GM19395 (cell line): ENCODE measurements around the gene KCNIP1.
"Not testable (repeated sequence)": the region's sequence is repeated elsewhere in the genome, so short reads cannot be mapped to it uniquely, and the experiment has no call there.

Experiments used
- ATAC-seq: cut with Tn5 transposase; IDR thresholded peaks from one replicate; pipeline ENCODE4 v1.9.1; 2021; ENCODE audit warnings: mild to moderate bottlenecking, moderate library complexity; ENCODE audit not compliant: unreplicated experiment

The KCNIP1 gene

DNA sequence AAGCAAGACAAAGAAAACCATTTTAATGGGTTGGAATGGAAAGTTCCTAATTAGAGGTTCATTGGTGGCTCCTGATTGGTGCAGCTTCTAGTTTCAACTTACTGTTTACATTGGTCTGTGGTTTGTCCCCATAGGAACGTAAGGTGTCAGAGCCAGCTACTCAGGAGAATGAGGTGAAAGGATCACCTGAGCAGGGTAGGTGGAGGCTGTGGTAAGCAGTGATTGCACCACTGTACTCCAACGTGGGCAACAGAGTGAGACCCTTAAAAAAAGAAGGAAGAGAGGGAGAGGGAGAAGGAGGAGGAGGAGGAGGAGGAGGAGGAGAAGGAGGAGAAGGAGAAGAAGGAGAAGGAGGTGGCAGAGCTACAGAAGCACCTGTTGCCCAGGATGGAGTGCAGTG is 30.4 kb downstream of the KCNIP1 start:
- no peak for ATAC-seq

DNA sequence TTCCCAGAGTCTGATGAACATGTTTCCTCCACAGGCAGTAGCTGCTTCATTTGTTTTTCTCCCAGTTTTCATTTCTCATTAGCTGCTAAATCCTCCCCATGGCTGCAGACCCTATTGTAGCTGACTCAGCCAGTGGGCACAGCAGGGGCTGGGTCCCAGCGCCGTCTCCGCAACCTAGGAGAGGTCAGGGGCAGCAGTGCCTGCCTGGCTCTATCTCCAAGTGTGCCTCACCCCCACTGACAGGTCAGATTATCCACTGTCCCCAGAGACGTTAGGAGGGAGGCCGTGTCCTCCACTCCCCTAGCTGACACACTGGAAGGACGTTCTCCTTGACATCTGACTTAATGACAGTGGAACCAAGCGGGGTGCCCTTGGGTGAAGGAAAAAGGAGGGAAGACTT is 31.1 kb downstream of the KCNIP1 start:
- no peak for ATAC-seq

DNA sequence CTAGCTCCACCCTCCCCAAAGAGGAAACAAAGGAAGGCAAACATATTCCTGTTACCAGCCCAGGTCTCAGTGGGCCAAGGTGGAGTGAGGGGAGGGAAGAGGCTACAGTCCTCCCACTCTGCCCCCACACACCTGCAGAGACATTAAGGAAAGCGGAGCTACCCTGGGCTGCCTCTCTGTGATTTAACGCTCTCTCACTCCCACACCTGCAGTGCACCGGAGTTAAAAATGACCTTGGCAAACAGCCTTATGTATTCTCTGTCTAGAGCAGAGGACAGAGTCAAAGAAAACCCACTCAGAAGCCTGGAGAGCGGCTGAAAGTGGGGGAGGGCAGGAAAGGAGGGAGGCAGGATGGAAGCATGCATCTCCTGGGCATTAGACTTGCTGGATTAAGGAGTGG is 32.7 kb downstream of the KCNIP1 start:
- ATAC-seq, result no peak

DNA sequence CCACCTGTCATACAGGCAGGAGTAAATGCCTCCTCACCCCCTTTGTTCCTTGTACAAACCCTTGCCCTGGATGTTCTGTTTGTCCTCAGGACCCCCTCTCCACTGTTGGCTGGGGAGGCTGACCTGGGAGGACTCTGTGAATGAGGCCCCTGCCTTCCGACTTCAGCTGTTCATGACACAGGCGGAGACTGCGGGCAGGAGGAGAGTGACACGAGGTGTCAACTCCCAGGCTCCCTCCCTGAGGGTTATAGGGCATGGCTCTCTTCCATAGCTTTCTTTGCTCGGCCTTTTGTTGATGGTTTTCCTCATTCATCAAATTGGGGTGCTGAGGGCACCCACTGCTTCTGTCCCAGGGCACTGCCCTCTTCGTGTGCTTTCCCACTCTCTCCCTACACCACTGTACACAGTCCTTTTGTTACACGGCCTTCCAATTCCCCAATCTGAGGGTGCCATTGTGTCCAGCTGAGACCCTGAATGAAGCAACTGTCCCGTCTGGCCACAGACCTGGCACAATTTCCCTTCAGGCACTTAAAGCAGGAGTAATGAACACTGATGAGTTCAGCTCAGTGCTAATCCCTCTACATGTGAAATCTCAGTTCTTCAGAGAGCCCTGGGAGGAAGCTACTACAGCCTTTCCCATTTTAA is 33.8 kb downstream of the KCNIP1 start:
- no peak for ATAC-seq

- no peak for ATAC-seq
These were observed 34.3 kb downstream of the KCNIP1 start for GRCh38 chr5:170538096-170538465.

GRCh38 chr5:170538696-170539586 is 35.1 kb downstream of the KCNIP1 start:
- ATAC-seq, result no peak

DNA sequence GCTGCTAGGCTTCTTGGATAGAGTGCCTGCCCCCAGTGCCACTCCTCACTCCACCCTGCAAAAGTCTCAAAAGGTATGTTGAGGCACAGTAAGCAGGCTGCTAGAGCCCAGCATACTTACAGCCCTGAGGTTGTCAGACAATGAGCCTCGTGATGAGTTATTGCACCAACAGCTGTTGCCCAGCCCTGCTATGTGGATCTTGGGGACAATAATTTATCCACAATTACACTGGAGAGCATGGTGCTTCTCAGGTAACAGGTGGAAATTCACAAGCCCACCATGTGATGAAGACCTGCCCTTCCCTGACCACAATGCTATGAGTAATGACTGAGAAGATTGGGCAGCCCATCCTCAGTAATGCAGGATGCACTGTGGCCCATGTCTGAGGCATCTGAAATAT is 36.5 kb downstream of the KCNIP1 start:
- no peak for ATAC-seq

DNA sequence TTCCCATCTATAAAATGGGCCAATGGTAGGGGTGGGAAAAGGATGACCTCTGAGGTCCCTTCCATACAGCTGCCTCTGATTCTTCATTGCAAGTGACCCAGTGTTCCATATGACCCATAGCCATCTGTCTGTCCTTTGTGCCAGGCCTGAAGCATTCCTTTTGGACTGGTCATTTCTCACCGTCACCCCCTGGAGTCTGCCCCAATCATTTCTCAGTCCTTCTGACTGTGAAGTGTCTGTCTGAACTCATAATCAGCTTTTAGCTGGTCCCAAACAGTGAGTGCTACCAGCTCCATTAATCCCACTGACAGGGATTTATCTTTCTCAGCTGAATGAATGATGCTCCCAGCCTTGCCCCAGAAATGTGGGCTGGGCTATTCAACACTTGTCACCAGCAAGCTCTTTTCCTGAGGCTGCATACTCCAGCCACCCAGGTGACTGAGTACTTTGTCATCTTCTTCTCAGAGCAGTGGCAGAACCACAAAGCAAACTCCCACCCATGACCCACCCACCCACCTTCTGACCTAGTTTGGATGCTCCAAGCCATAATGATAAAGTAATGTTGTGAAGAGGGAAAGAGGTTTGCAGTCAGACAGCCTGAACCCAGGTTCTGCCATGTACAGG is 37.4 kb downstream of the KCNIP1 start:
- no peak for ATAC-seq

GRCh38 chr5:170542691-170543293 is 39.0 kb downstream of the KCNIP1 start:
- ATAC-seq, result no peak

- ATAC-seq, result no peak
These were observed 41.5 kb downstream of the KCNIP1 start for GRCh38 chr5:170545313-170545712.

GRCh38 chr5:170545811-170546210 is 42.0 kb downstream of the KCNIP1 start:
- ATAC-seq, result no peak

- ATAC-seq, result no peak
These were observed 42.5 kb downstream of the KCNIP1 start for GRCh38 chr5:170546282-170546681.

GRCh38 chr5:170550382-170550781 is 46.6 kb downstream of the KCNIP1 start:
- ATAC-seq, result not testable (repeated sequence)

- ATAC-seq, result no peak
These were observed 47.3 kb downstream of the KCNIP1 start for GRCh38 chr5:170551076-170551475.

GRCh38 chr5:170551622-170552021 is 47.8 kb downstream of the KCNIP1 start:
- ATAC-seq, result no peak

DNA sequence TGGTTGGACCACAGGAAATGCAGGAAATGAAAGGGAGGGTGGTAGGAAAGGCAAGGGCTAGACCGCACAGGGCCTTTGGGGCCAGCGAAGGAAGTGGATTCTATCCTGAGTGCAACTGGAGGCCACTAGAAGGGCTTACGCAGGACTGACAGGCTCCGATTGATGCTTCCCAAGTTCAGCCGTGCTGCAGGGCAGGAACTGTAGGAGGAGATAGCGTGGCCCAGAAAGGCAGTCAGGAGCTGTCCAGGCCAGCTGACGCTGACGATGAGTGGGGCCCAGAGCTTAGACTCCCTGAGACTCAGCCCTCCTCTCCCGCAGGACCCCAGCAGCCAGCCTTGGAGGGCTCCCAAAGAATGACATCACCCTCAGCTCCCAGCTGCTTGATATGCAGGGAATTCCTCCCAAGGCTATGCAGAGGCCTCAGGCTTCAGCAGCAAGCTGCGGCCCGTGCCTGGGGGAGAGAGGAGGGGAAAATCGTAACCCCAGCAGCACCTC is 48.8 kb downstream of the KCNIP1 start:
- no peak for ATAC-seq

DNA sequence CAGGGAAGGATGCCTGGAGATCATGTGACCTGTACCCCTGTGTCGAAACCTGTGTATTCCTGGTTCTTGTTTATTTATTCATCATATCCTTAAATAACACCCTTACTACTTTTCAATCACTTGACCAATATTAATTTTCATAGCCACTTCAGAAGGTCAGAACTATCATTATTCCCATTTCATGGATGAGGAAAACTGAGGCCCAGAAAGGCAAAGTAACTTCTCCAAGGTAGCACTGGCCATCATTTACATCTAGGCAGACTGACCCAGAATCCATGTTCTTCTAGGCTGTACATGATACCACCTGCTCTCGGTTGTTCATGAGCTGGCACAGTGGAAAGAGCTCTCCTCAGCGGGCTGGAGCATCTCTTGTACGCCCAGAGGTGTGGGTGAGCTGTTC is 49.4 kb downstream of the KCNIP1 start:
- no peak for ATAC-seq

GRCh38 chr5:170554521-170555267 is 50.9 kb downstream of the KCNIP1 start:
- ATAC-seq, result no peak

- ATAC-seq, result no peak
These were observed 53.5 kb downstream of the KCNIP1 start for GRCh38 chr5:170557314-170557713.

DNA sequence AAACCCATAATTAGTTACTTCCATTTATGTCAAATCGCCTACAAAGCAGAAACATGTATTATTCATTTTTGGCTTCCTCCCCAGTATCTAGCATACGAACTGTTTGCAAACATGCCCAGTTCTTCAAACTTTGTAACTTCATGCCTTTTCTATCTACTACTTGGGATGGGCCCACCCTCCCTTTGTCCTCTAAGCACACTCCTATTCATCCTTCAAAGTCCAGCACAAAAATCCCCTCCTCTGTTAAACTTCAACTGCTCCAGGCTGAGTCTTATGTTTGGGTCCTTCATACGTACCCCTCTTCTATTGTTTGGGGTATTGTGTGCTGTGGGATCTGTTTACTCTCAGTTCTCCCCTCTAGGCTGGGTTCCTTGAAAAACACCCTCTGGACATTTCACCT is 55.5 kb downstream of the KCNIP1 start:
- no peak for ATAC-seq

DNA sequence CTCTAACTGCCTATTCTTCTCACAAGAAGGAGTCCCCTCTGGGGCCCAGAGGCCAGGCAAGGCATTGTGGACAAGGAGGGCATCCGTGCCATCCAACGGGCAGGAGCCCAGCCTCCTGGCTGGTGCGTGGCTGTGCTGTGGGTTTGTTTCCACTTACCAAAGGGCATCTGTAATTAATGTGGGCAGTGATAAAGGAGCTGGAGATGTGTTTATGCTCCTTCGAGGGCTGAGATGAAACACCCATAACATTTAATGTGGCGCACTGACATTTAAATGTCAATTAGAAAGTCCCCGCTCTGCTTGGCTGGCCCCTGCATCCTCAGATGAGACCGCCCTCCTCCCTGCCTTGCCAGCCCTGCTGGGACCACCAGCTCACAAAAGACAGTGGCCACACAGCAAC is 57.1 kb downstream of the KCNIP1 start:
- ATAC-seq, result no peak
